Epithelial cell of proximal tubule (primary cell): ENCODE results near the gene GSAP. TPM values are rescaled to one million over a fixed set of nuclear protein-coding genes. Genes with fewer than 3 reads are reported as not detected.

Experiments used
- DNase-seq: peaks from one replicate; pipeline ENCODE4 v3.0.0-alpha.2; 2011; ENCODE audit warnings: low read depth
- H3K4me3 ChIP-seq: 2 replicates; pipeline ENCODE4 v1.5.1; 2011; ENCODE audit warnings: low read depth, mild to moderate bottlenecking, low read length
- CTCF ChIP-seq: conservative IDR thresholded peaks from 2 replicates; pipeline ENCODE4 v1.5.1; 2012; ENCODE audit warnings: low read depth, mild to moderate bottlenecking, low read length
- total RNA-seq: library from RNA; depleted of rRNA; stranded (reverse); fragments of >200 nt; gene quantifications from 2 replicates; pipeline ENCODE4 v1.2.3, GENCODE V29; 2015

GSAP gene
- total RNA-seq, 1 donor from 2014 or later, result 1.2 TPM

GRCh38 chr7:77409739-77410547, 6.2 kb downstream of the GSAP start:
- peak; percentile 76 for DNase-seq
- TF ChIP-seq CTCF, result no peak

GRCh38 chr7:77409005-77409738, 7.0 kb downstream of the GSAP start:
- TF ChIP-seq CTCF, result no peak
- no peak for DNase-seq
- no peak overlapping the region for H3K4me3 ChIP-seq

More at GRCh38 chr7:77409739-77410547, 6.2 kb downstream of the GSAP start:
- H3K4me3 ChIP-seq, result no peak overlapping the region

- DNase-seq, result no peak
Observed at GRCh38 chr7:77407906-77408305, 8.2 kb downstream of the GSAP start.

GRCh38 chr7:77406421-77406820, 9.7 kb downstream of the GSAP start:
- TF ChIP-seq CTCF, result no peak
- H3K4me3 ChIP-seq, result no peak overlapping the region
- no peak for DNase-seq

More at GRCh38 chr7:77407906-77408305, 8.2 kb downstream of the GSAP start:
- H3K4me3 ChIP-seq, result no peak overlapping the region
- TF ChIP-seq CTCF, result no peak

GRCh38 chr7:77404641-77405040, 11.5 kb downstream of the GSAP start:
- no peak overlapping the region for H3K4me3 ChIP-seq
- DNase-seq, result no peak
- TF ChIP-seq CTCF, result no peak

GRCh38 chr7:77403957-77404356, 12.2 kb downstream of the GSAP start:
- no peak for DNase-seq
- no peak overlapping the region for H3K4me3 ChIP-seq
- no peak for TF ChIP-seq CTCF

- TF ChIP-seq CTCF, result no peak
- no peak overlapping the region for H3K4me3 ChIP-seq
- no peak for DNase-seq
Observed at GRCh38 chr7:77402818-77403217, 13.3 kb downstream of the GSAP start.
